ENCODE results near the gene GNB5.

- TF ChIP-seq EZH2 (IDR thresholded peaks at IDR 0.05) (no peak), FOXP2 (optimal IDR thresholded peaks at IDR 0.05; ENCODE audit: control extremely low read depth, extremely low read length, insufficient read depth) (no peak)
These were observed 49.0 kb upstream of the GNB5 start for GRCh38 chr15:52240166-52240565.
